Measurements from ENCODE around the gene KCND1.

KCND1 gene

DNA sequence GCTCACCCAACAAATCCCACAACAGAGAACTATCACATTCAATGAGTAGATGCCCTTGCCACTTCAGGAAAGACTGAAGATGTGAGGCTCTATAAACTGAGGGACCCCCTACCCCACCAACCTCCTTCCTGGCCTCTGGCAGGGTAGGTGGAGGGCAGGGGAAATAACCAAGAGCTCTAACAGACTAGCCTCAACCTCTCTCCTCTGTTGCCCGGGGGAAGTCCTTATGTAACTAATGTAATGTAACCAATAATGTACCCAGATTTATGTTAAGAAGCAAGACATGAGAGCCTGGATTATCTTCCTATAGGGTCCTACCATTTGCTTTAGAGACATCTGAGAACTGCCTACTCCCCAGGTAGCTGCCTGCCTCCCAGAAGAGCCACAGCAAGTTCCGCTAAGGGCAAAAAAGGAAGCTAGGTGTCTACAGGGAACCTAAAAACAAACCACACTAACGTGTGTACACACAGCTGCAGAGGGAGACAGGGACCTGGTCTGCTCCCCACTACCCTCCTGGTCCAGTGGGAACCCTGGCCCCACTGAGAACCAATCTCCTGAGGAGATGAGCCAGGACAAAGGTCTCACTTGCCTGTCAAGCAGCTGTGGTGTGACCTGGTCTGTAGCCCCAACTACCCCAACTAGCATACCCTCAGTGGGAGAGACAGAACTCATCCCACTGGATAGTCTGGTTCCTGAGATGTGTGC is 32.0 kb downstream of the KCND1 start:
- in situ Hi-C loops (cut with HindIII; ENCODE audit: low sequenced_read_pairs) = no loop called here

DNA sequence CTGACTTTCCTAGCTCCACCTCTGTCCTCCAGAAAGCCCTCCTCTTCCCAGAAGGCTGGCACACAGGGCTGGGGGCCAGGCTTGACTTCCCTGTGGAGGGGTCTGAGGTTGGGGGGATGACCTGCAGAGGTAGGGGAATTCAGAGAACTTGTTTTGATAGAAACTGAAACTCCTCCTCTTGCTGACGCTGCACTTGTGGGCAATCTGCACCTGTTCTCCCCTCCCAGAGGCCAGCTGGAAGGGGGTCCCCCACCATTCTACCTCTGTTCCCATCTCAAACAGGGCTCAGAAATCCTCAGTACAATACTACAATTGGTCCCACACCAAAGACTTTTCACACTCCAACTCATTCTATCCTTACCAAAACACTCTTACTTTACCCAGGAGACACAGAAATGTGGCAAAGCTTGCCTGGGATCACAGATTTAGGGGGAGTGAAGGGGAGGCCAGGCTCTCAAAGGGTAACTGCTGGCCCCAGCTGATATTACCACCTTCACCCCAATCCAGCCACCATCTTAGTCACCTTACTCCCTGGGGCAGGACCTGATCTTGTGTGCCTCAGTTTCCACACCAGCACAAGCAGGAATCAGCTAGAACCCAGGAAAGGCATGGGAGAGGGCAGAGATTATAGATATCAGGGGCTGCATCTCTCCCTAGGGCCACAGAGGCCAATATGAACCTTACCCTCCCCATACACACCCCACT is 32.8 kb downstream of the KCND1 start:
- in situ Hi-C loops (cut with HindIII; ENCODE audit: low sequenced_read_pairs) = no loop called here

DNA sequence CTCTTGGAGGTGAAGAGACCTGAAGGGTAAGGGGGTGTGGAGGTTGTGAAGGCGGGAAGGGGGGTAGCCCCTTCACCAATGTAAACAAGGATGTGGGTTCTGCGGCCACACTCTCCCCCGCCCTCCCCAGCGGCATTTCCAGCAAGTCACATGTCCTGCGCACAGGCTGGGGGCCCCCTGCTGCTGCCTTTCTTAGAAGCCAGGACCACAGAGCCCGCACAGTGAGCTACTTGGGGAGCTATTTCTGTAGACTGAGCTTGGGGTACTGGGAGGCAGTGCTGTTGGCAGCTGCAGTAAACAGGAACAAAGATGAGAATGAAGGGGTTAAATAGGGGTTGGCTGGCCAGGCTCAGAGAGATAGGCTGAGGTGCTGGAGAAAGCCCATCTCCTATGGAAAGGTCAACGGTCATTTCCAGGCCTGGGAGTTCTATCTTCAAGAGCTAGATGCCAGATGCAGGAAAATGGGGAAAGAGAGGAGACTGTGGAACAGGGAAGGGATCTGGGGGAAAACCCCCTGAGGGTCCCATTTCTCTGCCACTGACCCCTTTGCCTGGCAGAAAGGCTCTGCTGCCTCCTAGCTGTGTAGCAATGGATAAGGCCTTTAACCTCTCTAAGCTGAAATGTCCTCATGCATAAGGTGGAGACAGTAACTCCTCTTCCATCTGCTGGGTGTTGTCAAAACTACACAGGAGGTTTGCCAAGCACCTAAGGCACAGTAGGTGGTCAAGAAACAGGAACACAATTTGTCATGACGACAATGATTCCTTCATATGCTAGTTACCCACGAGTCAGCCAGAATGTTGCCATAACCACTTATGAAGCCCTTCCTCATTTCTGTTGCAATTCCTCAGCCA is 34.4 kb downstream of the KCND1 start:
- in situ Hi-C loops (cut with HindIII; ENCODE audit: low sequenced_read_pairs) = no loop called here

DNA sequence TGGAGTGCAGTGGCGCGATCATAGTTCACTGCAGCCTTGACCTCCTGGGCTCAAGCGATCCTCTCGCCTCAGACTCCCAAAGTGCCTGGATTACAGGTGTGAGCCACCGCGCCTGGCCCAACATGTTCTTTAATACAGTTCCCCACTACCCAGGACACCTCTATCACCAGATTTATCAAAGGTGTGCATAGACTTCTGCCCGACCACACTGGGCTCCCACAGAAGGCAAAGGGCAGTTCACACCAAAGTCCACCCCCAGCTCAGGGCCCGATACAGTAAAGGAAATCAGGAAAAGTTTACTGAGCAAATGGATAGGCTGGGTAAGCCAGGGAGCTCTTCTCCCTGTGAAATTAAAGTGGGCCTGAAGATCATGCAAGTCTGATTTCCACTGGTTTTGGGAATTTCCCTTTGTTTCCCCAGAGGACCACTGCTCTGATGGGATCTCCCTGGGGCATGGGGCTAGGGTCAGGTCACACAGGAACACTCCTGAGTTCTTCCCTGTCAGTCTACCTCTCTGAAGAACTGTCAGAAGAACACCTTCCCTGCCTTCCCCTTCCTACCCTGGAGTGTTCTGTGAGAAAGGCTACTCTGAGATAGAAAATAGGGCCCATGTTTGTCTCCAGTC is 35.1 kb downstream of the KCND1 start:
- in situ Hi-C loops (cut with HindIII; ENCODE audit: low sequenced_read_pairs) = no loop called here

DNA sequence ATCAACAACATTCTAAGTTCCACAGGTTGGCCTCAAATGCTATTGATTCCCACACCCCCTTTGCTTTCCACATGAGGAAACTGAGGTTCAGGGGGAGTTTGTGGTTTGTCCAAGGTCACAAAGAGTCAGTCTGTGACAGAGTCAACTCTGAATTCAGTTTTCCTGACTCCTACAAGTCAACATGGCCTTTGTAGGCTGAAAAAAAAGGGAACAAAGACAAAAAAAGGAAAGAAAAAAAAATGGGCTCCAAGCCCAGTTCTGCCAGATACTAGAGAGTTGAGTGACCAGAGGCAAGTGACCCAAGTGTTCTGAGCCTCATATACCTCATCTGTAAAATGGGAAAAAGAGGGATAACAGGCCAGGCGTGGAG is 36.4 kb downstream of the KCND1 start:
- in situ Hi-C loops (cut with HindIII; ENCODE audit: low sequenced_read_pairs) = no loop called here

DNA sequence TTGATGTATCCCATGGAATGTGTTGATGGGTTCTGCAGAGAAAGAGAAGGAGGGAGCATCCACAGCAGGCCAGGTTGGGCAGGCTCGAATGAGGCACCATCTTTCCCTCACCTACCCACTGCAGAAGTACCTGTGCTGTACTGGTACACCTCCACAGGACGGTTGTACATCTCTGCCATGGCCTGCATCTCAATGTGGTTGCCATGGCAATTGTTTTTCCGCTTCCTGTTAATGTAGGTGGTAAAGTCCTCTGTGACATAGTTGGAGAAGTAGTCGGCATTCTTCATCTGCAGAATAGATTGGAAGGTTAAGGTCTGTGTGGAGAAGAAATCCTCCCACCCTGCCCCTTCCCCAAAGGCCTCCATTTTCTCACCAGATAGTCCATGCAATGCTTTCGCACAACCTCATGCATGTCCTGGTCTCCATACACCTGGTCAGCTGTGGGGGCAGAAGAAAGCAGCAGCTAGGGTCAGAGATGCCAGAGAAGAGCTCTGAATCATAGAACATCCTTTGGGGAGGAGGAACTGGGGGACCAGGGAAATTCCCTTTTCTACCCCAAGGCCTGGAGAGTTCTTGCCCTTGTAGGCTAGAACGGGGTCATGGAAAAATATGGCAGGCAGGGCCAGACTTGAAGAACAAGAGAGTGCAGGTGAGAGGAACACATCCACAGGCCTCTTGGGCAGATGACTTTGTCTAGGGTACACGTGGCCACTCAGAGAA is 36.9 kb downstream of the KCND1 start:
- in situ Hi-C loops (cut with HindIII; ENCODE audit: low sequenced_read_pairs) = no loop called here

DNA sequence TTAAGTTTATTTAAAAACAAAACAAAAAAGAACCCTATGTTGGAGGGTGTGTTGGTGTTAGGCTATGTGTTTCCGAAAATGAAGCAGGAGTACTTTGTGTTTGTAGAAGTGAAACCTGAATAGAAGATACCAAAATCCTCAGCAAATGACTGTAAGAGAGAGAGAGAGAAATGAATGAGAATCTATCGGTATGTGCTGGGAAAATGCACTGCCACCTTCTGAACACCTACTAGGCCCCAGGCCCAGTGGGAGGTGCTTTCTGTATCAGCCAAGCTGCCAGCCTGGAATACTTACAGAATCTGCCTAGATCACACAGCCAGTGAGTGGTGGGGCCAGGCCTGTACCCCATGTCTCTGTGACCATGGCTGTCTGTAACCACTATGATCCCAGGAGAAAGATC is 37.9 kb downstream of the KCND1 start:
- in situ Hi-C loops (cut with HindIII; ENCODE audit: low sequenced_read_pairs) = no loop called here

DNA sequence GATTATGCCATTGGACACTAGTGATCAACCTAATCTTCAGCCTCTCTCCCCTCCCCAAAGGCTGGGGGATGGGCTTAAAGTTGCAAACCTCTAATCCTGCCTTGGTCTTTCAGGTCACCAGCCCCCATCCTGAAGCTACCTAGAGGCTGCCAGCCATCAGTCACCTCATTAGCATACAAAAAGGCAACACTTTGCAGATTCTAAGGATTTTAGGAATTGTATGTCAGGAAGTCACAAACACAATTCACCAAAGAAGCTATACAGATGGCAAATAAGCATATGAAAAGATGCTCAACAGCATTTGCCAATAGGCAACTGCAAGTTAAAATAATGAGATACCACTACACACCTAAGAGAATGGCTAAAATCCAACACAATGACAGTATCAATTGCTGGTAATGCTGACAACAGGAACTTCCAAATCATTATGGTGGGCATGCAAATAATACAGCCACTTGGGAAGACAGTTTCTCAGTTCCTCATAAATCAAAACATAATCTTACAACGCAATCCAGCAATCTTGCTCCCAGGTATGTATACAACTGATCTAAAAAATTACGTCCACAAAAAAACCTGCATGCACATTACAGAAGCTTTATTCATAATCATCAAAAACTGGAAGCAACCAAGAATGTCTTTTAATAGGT is 43.8 kb downstream of the KCND1 start:
- in situ Hi-C loops (cut with HindIII; ENCODE audit: low sequenced_read_pairs) = no loop called here

DNA sequence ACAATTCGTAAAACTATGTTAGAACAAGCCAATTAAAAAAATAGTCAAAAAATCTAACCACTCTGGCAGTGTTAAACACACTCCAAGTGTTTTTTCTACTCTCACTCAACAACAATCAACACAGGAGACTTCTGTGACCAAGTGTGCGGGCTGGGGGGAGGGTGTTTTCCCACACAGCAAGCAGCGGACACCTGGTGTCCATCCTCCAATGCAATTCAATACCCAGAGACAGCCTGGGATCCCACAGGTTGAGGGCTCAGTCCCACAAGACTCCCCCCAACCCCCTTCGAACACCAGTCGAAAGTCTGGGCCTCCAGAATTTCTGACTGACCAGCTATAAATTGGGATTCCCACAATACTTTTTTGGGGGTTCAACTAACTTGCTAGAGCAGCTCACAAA is 44.5 kb downstream of the KCND1 start:
- in situ Hi-C loops (cut with HindIII; ENCODE audit: low sequenced_read_pairs) = no loop called here

DNA sequence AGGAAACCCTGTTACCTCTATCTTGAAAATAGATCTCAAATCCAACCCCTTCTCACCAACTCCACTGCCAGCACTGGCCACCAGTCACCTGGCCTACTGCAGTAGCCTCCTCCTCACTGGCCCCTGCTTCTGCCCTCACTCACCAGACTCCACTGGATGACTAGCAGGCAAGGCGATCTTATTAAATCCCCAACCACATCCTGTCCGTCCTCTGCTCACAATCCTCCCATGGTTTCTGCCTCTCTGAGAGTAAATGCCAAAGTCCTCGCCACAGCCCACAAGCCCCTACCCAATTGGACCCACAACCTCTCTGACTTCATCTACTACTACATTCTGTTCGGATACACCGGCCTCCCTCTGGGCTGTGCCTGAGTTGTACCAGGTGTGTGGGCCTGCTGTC is 47.4 kb downstream of the KCND1 start:
- in situ Hi-C loops (cut with HindIII; ENCODE audit: low sequenced_read_pairs) = no loop called here

DNA sequence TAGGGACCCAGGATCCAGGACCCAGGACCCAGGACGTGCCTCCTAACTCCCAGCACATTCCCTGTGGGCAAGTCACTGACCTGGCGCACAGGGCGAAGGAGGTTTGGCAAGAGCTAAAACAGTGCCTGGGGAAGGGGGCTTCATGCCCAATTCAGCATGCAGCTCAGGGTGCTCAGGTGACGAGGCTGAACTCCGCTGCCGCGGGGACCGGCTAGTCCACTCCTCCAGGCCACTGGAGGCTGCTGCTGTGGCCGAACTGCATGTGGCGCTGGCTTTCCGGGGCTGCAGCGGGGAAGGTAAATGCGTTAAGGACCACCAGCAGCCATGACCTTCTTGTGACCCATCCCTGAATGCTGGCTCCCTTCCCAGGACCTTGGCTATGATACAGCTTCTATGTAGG is 47.9 kb downstream of the KCND1 start:
- in situ Hi-C loops (cut with HindIII; ENCODE audit: low sequenced_read_pairs) = no loop called here

DNA sequence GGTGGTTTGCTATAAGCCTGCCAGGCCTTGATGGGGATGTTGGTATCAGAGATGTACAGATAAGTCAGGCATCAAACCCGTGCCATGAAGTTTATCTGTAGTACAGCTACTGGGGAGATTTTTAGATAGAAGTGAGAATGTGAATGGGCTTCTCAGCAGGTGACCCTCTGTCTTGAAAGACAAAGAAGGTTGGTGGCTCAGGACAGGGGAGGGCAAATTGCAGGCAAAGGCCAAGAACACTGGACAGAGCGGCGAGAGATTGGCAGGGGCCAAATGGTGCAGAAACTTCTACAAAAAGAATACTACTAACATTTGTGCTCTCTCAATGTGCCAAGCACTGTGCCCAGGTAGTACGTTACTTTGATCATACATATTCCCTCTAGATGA is 50.9 kb downstream of the KCND1 start:
- in situ Hi-C loops (cut with HindIII; ENCODE audit: low sequenced_read_pairs) = no loop called here

DNA sequence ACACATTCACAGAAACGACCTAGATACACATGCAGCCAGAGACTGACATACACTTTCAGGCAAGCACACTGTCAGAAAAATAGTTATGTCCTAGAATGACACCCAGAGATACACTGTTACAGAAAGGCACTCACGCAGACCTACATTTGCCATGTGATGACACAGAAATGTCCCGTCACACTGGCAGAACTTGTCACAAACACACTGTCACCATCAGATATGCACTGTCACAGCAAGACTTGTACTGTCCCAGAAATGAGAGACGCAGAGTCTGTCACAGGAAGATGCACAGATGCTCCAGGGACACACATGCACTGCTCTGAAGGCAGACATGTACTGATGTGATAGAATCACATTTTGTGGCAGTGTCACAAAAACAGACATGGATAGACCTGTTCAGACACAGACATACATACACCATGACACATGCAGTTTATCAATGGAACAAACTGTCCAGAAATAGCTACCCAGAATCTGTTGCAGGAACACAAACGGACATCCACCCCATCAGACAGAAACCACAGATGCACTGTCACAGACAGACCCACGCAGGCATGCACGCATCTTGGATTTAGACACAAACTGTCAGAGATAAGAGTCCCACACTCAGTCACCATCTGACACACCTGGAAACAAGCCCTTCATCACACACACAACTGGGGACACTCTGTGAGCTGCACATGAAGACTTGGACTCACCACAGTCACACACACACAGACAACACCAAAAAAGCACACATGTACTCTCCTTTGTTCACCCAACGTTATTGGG is 51.5 kb downstream of the KCND1 start:
- in situ Hi-C loops (cut with HindIII; ENCODE audit: low sequenced_read_pairs) = no loop called here

DNA sequence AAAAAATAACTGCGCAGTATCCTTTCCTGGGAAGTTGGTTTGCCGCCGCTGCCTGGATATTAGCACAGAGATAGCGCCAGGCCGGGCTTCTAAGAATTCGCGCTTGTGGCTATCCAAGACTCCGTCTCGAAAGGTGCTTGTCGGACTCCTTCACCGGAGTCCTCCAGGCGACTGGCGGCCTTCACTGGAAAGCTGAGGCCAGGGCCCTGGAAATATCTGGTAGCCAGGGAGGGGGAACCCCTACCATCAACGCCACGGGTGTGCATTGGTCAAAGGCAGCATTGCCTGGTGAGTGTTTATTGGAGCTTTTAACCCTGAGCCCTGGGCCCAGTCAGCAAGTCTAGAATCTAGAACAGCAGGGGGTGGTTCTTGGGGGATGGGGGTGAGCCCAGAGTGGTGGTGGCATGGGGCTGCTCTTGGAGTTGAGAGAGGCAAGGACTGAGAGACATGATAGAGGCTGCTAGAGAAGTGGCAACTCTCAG is 52.2 kb downstream of the KCND1 start:
- in situ Hi-C loops (cut with HindIII; ENCODE audit: low sequenced_read_pairs) = no loop called here

DNA sequence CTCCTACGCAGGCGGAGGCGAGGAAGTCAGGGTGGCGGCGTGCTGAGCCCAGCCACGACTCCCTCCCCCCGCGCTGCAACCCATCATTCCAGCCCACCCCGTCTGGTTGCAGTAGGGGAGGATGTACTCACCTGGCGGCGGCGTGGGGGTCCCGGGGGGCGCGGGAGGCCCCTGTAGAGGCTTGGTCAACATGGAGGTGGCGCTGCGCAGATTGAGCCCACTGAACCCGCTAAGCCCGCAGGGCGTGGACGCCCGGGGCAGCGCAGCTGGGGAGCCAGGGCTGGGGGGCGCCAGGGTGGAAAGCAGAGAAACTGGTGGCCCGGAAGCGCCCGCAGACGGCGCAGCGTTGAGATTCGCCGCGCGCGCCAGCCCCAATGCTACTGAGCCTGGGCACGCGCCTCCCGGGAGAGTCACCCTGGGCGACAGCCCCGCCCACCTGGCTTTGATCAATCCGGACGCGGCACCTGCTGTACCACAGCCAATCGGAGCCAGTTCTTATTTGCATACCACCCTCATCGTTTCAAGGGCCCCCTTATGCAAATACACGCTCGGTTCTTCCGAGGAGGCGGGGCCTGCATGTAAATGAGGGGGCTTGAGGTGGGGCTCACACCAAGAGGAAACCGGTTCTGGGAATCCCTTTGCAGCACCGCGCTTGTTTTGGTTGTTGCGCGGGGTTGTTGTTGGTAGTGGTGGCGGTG is 52.9 kb downstream of the KCND1 start, which contains the start of gene PIM2:
Gene PIM2 (minus strand): TSS at position 382 of the 698 bp plus-strand sequence. CDS start 190 bp downstream, at position 192.
- in situ Hi-C loops (cut with HindIII; ENCODE audit: low sequenced_read_pairs) = no loop called here

DNA sequence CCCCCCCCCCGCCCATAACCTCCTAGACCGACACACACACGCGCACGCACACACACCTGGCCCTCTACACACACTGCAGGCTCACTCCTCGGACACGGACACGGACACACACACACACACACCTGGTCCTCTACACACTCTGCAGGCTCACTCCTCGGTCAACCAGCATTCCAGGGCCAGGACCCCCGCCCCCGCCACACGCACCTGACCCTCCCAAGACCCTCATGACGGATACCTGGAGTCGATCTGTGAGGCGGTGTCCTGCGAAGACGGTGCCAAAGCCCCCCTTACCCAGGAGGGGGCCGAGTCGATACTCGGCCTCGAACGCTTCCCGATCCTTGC is 53.4 kb downstream of the KCND1 start:
- in situ Hi-C loops (cut with HindIII; ENCODE audit: low sequenced_read_pairs) = no loop called here

DNA sequence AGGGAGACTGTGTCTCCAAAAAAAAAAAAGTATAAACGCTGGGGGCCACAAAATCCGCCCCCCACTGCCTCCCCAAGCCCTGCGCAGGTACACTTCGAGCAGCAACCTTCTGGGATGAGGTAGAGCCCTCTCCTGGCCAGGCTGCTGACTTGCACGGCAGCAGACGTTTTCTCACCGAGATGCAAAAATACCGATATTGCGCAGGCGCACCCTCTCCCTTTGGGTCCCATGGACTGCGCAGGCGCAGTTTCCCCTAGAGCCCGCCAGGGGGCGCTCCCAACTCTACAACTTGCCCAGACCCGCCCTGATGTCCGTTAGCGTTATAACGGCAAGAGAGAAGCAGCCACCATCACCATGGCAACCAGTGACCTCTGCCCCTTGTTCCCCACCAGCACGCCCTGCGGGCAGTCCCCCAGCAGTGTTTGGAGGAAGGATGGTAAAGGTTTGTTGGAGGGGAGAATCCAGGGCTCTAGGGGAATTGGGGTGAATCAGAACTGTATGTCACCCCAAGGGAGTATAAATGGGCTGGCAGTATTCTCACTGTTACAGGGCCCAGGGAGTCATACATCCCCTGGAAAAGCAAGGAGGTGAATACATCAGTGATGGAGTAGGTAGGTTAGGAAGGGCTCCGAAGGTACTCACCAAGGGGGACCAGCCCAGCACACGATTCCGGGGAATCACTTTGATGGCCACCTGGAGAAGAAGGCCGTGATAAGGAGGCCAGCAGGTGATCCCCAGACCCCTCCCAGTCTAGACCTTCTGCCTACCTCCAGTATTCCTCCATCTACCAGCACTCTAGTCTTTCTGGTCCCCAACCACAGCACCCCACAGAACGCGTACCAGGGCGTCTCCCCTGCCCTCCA is 54.3 kb downstream of the KCND1 start:
- in situ Hi-C loops (cut with HindIII; ENCODE audit: low sequenced_read_pairs) = no loop called here
